Stimulated activated CD8-positive, alpha-beta memory T cell treated with anti-CD3 and anti-CD28 coated beads, Interleukin-7, amount 100 ng/mL, for 1 hour (primary cell): Measurements from ENCODE around the gene ACVR1B.

ENCODE experiments used
- DNase-seq, 2 donors: peaks; one replicate each; pipeline ENCODE4 v3.0.0-alpha.2; 2020; ENCODE audit warnings: low read depth in 2 of 2

The ACVR1B gene

DNA sequence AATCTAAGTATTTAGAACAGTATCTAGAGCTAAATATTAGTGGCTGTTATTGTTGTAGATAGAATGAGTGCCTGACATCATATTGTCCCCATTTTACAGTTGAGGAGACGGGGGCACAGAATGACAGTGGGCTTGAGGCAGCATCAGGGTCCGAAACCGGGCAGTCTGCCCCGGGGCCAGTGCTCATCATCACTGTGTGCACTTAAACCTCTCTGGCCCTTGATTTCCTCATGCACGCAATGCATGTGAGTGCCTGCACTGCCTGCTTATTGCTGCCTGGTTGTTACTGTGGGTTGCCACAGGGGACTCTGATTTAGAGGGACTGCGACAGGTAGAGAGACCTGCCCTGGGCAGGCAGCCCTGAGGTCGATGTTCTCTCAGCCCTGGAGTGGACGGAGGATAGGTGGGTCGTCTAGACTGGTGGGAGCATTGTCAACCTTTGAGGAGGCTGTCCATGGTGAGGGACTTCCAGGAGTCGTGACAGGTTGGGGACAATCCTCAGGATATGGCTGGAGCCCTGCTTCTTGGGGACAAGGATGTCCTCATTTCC lies 34.4 kb upstream of the ACVR1B start:
- DNase-seq, result no peak

DNA sequence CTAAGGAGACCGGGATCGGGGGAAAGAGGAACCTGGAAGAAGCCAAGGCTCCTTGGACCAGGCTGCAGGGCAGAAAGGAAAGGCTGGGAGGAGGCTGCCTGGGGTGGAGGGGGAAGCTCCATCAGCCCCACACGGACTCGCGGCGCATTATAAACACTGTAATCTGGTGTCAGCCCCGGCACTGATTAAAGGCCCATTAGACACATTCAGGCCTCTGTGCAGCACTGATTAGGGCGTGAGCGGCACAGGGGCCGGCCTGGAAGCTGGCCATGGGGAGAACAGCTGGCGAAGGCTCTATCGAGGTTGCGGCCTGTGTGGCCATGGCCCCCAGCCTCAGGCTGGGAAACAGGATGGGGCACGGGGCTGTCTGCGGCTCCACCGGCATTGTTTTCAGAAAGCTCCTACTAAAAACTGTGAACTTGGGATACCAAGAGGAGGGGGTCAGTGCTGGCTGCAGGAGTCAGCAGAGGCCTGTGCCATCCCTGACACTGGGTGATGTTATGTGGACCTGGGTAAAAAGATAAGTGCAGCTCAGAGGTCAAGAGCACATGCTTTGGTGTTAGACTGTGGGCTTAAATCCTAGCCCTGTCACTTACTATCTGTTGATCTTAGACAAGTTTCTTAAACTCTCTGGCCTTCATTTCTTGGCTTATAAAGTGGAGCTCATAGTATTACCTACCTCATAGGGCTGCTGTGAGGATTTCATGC lies 33.6 kb upstream of the ACVR1B start:
- DNase-seq, result no peak

DNA sequence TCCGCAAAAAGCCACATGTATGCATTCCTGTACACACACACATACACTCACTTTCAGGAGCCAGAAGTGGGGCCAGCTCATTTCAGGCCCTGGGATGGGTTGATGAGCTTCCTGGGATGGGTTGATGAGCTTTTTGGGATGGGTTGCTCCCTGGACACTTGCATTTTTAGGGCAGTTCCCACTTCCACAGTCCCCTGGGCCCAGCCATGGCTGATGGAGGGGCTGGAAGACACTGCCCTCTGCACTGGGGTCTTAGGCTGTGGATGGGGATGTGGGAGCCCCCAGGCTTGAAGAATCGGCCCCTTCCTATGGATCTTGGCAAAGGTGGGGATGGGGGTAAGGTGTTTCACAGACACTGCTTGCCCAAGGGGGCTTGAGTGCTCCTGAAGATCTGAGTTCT lies 31.5 kb upstream of the ACVR1B start:
- DNase-seq, result no peak

DNA sequence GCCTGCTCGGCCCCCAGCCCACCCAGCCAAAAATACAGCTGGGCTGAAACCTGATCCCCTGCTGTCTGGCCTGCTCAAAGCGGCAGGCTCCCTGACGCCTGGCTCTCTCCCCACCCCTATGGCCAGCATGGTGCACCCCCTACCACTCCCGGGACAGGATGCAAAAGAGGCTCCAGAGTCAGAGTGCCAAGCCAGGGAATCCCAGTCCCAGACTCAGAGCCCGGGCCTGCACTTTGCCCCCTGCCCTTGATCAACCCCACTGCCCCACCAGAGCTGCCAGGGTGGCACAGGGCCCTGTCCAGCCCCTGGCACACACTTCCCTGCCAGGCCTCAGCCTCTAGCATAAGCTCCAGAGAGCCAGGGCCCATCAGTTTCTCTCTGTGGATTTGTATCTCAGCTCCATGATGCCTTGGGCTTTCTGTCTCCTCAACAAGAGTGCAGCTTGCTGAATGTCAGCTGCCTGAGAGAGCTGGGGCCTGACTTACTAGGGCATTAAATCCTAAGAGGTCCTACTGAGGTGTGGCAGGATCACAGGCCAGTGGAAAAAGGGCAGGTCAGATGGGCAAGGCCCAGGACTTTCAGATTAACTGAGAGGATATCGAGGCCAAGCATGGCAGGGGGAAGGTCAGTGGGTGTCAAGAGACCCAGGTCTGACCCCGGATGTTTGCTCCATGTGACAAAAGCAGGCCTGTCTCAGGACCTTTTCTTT lies 30.3 kb upstream of the ACVR1B start:
- no peak for DNase-seq

DNA sequence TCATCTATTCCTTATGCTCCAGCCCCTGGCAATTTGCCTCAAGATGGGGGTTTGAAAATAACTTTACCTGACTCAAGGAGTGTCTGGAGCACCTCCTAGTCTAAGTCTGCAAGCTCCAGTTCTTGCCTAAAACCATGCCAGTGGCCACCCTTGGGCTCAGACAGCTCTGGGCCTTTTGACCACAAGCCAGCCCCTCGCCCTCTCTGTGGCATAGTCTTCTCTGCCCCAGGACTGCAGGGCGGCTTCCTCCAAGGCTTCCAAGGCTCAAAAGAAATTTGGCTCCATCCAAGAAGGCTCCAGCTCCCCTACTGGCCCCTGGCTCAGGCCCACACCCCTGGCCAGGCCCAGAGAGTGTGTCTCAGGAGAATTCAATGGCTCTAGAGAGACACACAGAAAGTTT lies 29.4 kb upstream of the ACVR1B start:
- no peak for DNase-seq

DNA sequence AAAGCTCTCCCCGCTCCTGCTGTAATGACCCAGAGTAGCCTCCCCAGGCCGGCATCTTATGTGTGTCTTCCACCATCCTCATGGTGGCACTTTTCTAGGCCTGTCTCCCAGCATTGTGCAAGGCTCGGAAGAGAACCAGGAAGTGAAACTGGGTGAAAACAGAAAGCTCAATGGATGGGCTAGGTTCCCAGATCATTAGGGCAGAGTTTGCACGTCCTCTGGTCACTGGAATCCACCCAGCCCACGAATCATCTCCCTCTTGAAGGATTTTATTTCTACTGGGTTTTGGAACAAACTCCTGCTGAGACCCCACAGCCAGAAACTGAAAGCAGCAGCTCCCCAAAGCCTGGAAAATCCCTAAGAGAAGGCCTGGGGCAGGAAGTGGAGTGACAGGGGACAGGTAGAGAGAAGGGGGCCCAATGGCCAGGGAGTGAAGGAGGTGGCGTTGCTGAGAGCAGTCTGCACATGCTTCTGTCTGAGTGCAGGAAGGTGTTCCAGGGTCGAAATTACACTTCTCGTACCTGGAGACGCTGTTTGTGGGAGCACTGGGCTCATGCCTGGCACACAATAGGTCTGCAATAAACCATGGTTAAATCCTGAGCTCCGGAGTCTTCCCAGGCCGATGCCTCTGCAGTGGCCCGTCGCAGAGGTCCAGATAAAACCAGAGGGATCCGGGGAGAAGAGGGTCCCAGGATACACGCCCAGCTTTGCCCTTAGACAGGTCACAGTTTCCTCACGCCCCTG lies 28.6 kb upstream of the ACVR1B start:
- no peak for DNase-seq

DNA sequence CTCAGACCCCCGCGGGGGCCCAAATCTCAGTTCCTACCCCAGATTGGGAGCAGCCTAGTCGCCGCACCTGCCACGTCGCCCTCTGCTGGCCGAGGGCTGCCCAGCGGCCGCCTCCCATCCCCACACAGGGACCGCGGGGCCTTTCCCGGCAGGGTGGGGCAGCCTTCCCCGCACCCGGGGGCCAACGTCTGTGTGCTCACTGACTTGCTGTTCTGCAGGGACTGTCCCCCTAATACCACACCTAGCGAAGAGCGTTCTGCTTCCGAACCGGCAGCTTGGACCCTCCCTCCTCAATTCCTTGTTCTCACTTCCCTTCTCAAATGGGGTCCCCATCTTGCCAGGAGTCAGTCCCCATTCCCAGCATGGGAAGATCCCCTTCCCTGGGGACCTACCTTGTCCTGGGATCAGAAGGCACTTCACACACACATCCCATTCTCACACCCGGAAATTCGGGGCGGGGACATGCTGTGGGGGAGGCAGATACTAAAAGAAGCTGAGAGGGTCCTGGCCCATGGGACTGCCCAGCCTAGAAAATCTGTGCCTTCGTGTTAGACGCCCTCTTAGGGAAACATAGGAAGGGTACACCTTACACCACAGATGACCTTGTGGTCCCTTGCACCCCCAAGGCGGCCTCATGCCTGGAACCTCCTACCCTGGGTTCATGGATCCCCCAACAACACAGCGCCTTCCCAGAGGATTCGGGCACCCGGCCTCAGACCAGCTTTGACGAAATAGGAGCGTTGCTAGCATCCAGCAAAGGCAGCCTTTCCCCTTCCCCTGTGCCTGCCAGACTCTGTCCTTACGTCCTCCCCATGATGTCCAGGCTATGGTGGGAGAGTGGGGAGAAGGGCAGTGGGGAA lies 27.8 kb upstream of the ACVR1B start:
- peak; percentile 16 to 19 for DNase-seq

DNA sequence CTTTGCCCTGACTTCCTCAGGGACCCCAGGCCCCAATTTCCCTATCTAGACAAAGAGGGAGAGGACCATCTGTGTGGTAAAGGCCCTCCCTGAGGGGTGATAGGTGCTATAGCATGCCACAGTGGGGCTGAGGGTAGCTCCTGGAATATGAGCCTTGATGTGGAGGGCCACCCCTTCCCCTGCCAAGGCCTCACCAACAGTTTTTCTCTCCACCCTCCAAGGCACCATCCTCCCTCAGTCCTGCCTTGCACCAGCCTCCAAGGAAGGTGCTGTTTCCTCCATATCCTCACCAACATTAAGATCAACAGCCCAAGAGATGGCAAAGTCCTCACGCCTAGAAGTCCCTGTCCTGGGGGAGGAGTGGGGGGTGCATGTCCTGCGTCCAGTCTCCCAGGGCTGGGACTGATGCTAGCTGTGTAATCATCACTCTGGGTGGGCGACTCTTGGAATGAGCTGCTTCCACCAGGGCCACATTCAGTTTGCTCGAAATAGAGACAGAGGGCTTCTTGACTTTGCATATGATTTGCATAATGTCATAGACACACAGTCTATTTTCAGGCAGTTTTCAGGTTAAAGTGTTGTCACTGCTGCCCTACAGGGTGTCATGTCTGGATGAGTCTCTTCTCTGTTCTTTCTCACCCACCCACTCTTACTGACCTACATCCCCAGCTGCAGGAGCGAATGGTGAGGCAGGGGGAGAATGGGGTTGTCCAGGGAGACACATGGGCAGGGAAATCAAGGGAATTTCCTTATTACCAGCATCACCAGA lies 26.8 kb upstream of the ACVR1B start:
- DNase-seq, result no peak

DNA sequence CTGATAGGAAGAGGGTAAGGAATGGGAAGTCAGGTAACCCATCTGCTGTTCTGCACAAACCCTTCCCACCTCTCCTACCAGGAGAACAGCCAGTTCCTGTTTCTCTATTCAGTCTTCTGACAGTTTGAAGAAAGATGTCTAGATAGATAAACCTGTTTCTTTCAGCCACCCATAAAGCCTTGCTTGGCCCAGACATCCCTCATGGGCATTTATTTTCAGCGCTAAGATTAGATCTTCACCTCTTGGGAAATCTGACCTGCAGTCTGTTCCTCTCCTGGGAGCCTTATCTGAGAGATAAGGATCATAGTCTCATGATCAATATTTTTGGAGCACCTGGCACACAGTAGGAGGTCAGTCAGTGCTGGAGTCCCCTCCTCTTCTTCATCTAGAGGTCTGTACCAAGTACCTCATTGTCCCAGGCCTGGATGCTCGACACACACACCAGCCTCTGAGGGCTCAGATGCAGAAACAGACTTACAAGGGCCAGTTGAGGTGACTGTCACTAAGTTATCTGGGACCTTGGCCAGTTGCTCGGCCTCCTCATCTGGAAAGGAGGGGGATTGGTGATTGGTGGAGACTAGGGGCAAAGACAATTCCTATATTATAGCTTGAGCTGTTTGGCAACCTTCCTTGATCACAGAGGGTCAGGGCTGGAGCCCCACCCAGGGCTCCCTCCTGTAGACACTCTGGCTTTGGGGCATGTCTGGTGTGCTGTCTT lies 26.0 kb upstream of the ACVR1B start:
- DNase-seq, result no peak

DNA sequence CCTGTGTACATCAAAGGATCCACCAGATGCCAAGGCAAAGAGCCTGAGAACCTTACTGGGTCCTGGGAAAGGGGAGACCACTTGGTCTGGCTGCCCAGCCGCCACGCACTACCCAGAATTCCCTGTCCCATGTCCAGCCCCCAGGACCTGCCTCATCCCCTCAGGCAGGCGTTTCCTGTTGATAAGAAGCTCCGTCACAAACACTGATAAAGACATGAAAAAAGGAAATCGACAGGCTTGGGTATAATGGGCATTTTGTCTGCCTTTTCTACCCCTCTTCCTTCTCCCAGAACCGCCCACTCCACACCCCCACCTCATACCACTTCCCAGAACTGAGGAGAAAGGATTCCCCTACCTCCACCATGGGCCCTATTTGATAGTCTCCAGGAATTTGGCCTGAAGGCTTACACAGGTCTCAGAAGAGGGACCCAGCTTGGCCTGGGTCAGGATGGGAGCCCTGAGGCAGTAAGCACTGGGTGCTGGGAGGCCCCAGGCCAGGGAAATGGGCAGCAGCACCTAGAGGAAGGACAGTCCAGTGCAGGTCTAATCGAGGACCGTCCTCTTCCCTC lies 25.4 kb upstream of the ACVR1B start:
- DNase-seq, result no peak

DNA sequence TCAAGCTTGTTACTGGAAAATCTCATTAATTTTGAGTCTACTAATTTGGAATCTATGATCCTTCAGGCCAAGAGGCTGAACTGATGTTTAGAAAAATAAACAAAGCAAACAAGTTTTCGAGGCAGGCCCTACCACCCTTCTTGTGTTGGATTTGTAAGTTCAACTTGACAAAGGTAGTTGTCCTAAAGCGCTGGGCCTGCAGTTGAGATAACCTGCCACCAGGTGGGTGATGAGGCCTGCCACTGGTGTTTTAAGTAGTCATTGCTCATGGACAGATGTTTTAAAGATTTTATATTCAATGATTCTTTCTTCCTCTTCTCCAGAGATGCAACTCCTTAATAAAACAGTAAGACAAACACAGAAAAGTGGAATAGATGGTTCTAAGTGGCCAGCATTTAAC lies 24.8 kb upstream of the ACVR1B start:
- peak in 1 of 2 donors; percentile 22 for DNase-seq

DNA sequence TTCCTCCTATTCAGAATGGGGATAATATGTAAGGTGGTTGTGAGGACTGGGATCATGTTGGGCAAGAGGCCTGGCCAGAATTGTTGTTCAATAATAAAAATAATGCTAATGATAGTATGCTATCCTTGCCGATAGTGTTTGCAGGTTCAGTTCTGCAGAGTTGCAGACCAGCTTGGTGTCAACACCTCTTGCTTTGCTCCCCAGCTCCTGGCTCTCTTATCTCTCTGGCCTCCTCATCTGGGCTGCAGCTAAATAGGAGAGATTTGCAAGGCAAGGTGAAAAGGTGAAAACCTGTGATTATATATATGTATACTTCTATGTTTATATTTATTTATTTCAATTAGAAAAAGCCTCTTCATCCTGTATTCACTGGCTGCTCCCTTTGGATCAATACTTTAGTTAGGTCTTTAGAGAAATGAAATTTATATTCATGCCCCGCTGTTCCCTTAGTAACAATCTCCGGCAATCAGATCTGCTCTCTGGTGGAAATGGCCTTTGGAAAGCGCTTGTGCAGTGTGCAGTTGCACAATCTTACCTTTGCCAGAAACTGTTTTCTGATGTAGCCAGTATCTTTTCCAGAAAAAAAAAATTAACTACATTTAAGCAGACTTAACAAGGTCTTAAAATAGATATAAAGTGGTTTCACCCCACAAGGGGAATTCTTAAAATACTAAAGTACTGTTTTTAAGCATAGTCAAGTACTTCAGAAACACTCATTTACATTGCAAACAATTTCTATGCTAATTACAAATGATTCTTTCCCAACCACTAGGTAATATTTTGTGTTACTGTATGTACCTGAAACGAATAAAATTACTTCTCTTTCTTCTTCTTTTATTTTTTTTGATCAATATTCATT lies 19.1 kb upstream of the ACVR1B start:
- DNase-seq, result no peak

DNA sequence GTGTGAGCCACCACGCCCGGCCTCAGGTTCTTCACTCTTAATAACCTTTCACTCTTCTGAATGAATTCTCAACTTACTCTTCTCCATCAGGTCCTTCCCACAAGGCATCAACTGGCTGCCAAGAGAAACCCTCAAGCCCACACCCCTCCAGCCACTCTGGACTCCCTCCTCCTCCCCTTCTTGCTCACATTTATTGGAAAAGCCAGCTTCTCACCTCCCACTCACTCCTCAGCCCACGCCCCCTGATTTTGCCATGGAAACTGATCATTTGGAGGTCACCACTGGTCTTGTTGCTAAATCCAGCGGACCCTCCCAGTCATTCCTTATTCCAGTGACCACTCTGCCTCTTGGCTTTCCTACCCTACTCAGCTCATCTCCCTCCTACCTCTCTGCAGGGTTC lies 17.4 kb upstream of the ACVR1B start:
- no peak for DNase-seq

DNA sequence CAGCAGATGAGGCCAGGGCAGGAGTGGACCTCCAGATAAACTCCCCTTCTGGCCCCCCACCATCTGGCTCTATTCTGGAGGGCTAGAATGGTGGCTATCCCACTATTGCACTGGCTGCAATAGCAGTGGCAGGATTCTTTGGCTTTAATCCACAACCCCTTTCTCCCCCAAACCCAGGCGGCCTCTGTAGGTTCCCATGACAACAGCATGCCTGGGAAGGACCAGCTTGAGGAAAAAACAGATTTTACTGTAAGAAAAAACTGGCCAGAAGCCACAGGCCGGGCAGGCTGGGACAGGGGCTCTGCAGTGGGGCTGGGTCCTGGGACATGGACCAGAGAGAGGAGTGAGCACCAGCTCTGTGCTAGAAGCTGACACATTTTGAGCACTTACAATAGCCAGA lies 13.6 kb upstream of the ACVR1B start:
- DNase-seq, result no peak

DNA sequence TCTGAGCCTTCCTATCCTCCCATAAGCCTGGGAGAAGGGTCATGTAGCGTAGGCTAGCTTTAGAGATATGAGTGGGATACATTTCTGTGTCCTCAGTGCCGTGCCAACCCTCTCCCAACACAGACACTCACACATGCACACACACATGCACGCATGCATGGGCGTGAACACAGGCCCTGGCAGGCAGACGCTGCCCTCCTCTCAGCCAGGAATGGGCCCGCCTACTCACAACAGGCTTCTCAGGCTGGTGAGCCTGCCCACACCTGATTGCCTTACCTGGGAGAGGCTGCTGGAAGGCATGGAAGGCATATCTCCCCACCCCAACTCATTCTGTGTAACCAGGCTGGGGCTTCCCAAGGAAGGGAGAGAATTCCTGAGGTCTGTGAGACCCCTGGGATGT lies 12.8 kb upstream of the ACVR1B start:
- DNase-seq, result no peak

DNA sequence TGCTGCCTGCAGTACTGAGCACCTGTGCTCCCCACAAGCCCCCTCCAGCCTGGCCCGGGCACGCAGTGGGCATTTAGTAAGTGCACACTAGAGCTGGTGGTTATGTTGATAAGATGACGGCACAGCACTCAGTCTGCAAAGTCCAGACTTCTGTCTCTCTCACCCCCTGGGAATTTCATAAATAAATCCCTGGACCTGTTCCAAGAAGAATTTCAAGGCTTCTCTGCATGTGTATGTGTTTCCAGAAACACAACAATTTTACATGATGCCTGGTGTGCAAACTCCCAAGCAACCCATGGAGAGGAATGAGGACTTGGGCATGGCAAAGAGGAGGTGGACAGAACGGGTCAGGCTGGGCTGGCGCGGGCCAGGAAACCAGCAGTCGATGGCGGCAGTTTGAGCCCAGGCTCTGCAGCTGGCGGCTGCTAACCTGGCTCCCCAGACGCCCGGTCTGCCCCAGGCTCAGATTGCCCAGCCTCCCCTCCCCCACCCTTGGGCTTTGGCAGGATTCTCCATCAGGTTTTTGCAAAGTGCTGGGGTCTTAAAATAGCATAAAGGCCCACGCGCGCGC lies 10.4 kb upstream of the ACVR1B start:
- no peak for DNase-seq

DNA sequence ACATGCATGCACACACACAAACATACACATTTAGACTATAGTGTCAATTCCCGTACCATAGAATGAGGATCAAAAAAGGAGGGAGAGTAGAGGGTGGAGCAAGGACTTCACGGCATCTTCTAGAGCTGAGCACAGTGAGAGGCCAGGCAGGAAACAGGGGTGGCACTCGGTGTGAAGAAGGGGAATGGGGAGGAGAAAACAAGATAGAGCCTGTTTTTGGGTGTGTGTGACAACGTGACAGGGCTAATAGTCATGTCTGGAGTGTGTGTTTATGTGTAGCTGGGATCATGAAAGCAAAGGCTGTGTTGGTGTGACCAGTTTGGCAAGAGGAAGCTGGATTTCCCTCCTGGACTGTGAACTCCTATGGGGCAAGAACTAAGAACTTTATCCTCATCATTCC lies 9.9 kb upstream of the ACVR1B start:
- no peak for DNase-seq

DNA sequence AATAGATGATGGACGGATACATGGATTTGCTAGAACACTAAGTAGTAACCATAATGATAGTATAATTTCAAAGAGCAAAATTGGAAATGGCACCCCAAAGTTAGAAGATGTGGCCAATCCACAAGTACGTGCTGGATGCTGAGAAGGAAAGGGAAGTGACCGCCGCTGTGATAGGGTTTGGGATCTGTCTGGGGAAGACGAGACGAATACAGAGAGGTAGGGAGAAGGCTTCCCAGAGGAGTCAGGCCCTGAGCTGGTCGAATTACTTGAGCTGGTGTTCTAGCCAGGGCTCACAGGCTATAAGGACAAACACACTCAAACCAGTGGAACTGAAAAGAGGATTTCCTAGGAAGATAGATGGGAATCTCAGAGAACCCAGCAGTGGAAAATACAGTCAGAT lies 9.4 kb upstream of the ACVR1B start:
- no peak for DNase-seq
